Cardiac septum (tissue), 1 donor: ENCODE measurements around the gene DOCK9. TPM values are rescaled to one million over a fixed set of nuclear protein-coding genes. Genes with fewer than 3 reads are reported as not detected.

ENCODE experiments used
- DNase-seq: peaks from one replicate; pipeline ENCODE4 v3.0.0-alpha.2; 2020; ENCODE audit warnings: low spot score
- intact Hi-C: fragments of 100-400 bp; cut with DNase I; formaldehyde crosslinking; loops from one replicate; pipeline ENCODE4 v1.14.0; 2022
- total RNA-seq: library from RNA; stranded (reverse); fragmentation: NEBNext Ultra II Directional; extraction: Animal tissue kit (Norgen Biotek cat#: 25700); gene quantifications from one replicate; pipeline ENCODE4 v1.2.1, GENCODE V29; 2021
- donor health status: DM: no; HTN: no; CAD: no.

Gene DOCK9
- total RNA-seq, 1 donor from 2014 or later = 30.6 TPM

GRCh38 chr13:98959291-98959690 lies 18.6 kb downstream of the DOCK9 start:
- intact Hi-C loops = no loop called here
- DNase-seq = no peak

GRCh38 chr13:98958443-98958794 lies 19.4 kb downstream of the DOCK9 start:
- intact Hi-C loops = no loop called here
- no peak for DNase-seq

GRCh38 chr13:98957731-98958442 lies 20.0 kb downstream of the DOCK9 start:
- intact Hi-C loops = no loop called here

GRCh38 chr13:98955336-98955735 lies 22.5 kb downstream of the DOCK9 start:
- no peak for DNase-seq
- intact Hi-C loops = no loop called here

More at GRCh38 chr13:98957731-98958442, 20.0 kb downstream of the DOCK9 start:
- no peak for DNase-seq

GRCh38 chr13:98954313-98954712 lies 23.6 kb downstream of the DOCK9 start:
- no peak for DNase-seq
- intact Hi-C loops = no loop called here

- intact Hi-C loops = no loop called here
- no peak for DNase-seq
Measured at GRCh38 chr13:98951266-98951665, 26.6 kb downstream of the DOCK9 start.

- intact Hi-C loops = no loop called here
- DNase-seq = no peak
Measured at GRCh38 chr13:98950705-98951104, 27.2 kb downstream of the DOCK9 start.

GRCh38 chr13:98947925-98948324 lies 29.9 kb downstream of the DOCK9 start:
- DNase-seq = no peak
- intact Hi-C loops = no loop called here

GRCh38 chr13:98945863-98946605 lies 31.8 kb downstream of the DOCK9 start:
- intact Hi-C loops = no loop called here
- DNase-seq = no peak

- intact Hi-C loops = no loop called here
- no peak for DNase-seq
Measured at GRCh38 chr13:98944336-98944735, 33.5 kb downstream of the DOCK9 start.

- intact Hi-C loops = no loop called here
- DNase-seq = no peak
Measured at GRCh38 chr13:98942997-98943396, 34.9 kb downstream of the DOCK9 start.

- intact Hi-C loops = no loop called here
- DNase-seq = no peak
Measured at GRCh38 chr13:98942485-98942884, 35.4 kb downstream of the DOCK9 start.

- intact Hi-C loops = no loop called here
- DNase-seq = no peak
Measured at GRCh38 chr13:98941536-98941935, 36.3 kb downstream of the DOCK9 start.

- DNase-seq = no peak
- intact Hi-C loops = no loop called here
Measured at GRCh38 chr13:98941126-98941525, 36.7 kb downstream of the DOCK9 start.

- intact Hi-C loops = no loop called here
- DNase-seq = no peak
Measured at GRCh38 chr13:98940325-98941001, 37.4 kb downstream of the DOCK9 start.

GRCh38 chr13:98939660-98940191 lies 38.1 kb downstream of the DOCK9 start:
- intact Hi-C loops = no loop called here
- no peak for DNase-seq

GRCh38 chr13:98938801-98939200 lies 39.1 kb downstream of the DOCK9 start:
- intact Hi-C loops = no loop called here
- DNase-seq = no peak

- intact Hi-C loops = no loop called here
- no peak for DNase-seq
Measured at GRCh38 chr13:98937911-98938381, 39.9 kb downstream of the DOCK9 start.

- no peak for DNase-seq
- intact Hi-C loops = no loop called here
Measured at GRCh38 chr13:98934243-98934642, 43.6 kb downstream of the DOCK9 start.

- DNase-seq = no peak
- intact Hi-C loops = no loop called here
Measured at GRCh38 chr13:98930151-98930591, 47.7 kb downstream of the DOCK9 start.
